ENCODE results near the gene CDK5.

The CDK5 gene

GRCh38 chr7:151074817-151075661 is 17.3 kb upstream of the CDK5 start:
- TF ChIP-seq CTCF (IDR thresholded peaks at IDR 0.05) = no peak

- TF ChIP-seq CTCF (IDR thresholded peaks at IDR 0.05) = no peak
Observed at GRCh38 chr7:151073990-151074389, 16.3 kb upstream of the CDK5 start.

- no peak for TF ChIP-seq CTCF (IDR thresholded peaks at IDR 0.05)
Observed at GRCh38 chr7:151071032-151071866, 13.6 kb upstream of the CDK5 start.

- no peak for TF ChIP-seq CTCF (IDR thresholded peaks at IDR 0.05)
Observed at GRCh38 chr7:151070574-151070960, 12.9 kb upstream of the CDK5 start.

- no peak for TF ChIP-seq CTCF (IDR thresholded peaks at IDR 0.05)
Observed at GRCh38 chr7:151069841-151070573, 12.3 kb upstream of the CDK5 start.

- TF ChIP-seq CTCF (IDR thresholded peaks at IDR 0.05) = no peak
Observed at GRCh38 chr7:151068069-151068773, 10.5 kb upstream of the CDK5 start.

All from LNCAP (cell line).